ENCODE data around the gene PRKCB. TPM values are rescaled to one million over a fixed set of nuclear protein-coding genes. Genes with fewer than 3 reads are reported as not detected.
A peak's percentile ranks its signal among the peaks of the same experiment; 100 is the strongest.

The PRKCB gene
- total and polyA plus RNA-seq, 2 experiments from 2014 or later = 0.70 to 0.92 TPM

DNA sequence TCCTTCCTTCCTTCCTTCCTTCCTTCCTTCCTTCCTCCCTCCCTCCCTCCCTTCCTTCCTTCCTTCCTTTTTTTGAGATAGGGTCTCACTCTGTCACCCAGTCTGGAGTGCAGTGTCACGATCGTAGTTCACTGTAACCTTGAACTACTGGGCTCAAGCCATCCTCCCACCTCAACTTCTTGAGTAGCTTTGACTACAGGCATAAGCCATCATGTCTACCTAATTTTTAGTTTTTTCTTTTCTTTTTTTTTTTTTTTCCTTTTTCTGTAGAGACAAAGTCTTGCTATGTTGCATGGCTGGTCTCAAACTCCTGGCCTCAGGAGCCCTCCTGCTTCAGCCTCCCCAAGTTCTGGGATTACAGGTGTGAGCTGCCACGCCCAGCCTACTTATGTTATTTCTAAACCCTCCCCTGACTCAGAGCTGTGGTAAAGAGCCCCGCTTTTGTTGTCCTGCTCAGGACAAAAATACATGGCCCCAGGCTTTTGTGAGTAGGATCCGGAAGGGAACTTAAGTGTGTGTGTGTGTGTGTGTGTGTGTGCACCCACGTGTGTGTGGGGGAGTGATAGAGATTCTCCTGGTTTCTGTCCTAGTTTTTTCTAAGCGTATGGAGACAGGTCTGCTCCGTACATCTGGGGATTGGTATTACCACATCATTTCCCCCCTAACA is 67.1 kb downstream of the PRKCB start:
- DNase-seq (ENCODE audit: low spot score) = no peak
- Histone ChIP-seq H3K27ac (no peak overlapping the region), H3K9me2 (replicated peaks; ENCODE audit: insufficient read depth) (no peaks in the 10 kb centered on the region), H3K4me1 (ENCODE audit: insufficient read depth) (peaks cover 8% of the 10 kb centered on the region), H4K20me1 (ENCODE audit: insufficient read depth, poor library complexity, severe bottlenecking) (no peaks in the 10 kb centered on the region), H3K27me3 (no peaks in the 10 kb centered on the region), H3K4me3 (no peak overlapping the region), H3K79me2 (no peaks in the 10 kb centered on the region), H3K36me3 (replicated peaks; ENCODE audit: insufficient read depth, low read depth) (no peaks in the 10 kb centered on the region), H3K4me2 (no peak overlapping the region), H3K9me3 (ENCODE audit: low read depth) (no peaks in the 10 kb centered on the region), H2AFZ (no peak overlapping the region)
- 63% methylated on average over 8 of the region's 8 CpGs for WGBS (ENCODE audit: low lambda C conversion rate, missing lambda C conversion rate)
- TF ChIP-seq EZH2 (IDR thresholded peaks at IDR 0.05; ENCODE audit: borderline replicate concordance) (no peak), EZH2phosphoT487 (IDR thresholded peaks at IDR 0.05; ENCODE audit: low read depth, severe bottlenecking, unreplicated experiment) (no peak)
- TF ChIP-seq, protein P1, sequence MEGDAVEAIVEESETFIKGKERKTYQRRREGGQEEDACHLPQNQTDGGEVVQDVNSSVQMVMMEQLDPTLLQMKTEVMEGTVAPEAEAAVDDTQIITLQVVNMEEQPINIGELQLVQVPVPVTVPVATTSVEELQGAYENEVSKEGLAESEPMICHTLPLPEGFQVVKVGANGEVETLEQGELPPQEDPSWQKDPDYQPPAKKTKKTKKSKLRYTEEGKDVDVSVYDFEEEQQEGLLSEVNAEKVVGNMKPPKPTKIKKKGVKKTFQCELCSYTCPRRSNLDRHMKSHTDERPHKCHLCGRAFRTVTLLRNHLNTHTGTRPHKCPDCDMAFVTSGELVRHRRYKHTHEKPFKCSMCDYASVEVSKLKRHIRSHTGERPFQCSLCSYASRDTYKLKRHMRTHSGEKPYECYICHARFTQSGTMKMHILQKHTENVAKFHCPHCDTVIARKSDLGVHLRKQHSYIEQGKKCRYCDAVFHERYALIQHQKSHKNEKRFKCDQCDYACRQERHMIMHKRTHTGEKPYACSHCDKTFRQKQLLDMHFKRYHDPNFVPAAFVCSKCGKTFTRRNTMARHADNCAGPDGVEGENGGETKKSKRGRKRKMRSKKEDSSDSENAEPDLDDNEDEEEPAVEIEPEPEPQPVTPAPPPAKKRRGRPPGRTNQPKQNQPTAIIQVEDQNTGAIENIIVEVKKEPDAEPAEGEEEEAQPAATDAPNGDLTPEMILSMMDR (IDR thresholded peaks at IDR 0.05; ENCODE audit: poor library complexity) = no peak

DNA sequence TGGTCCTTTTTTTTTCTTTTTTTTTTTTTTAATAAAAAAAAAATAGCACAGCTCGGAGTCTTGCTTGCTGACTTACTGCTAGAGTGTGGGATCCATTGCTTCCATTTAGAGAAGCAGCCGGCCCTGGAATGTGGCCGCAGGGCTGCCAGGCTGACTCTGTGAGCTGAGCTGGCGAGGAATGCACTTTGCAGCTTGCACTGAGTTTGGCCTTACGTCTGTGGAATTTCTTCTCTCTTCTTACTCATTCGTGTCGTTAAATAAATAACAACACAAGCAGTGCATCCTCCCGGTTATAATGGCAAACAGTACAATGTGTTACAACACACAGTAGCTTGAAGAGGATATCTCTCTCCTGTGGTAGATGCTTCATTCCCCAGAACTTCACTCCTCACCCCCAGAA is 69.2 kb downstream of the PRKCB start:
- 15% methylated on average over 7 of the region's 8 CpGs for WGBS (ENCODE audit: low lambda C conversion rate, missing lambda C conversion rate)
- peak; percentile 80 for DNase-seq (ENCODE audit: low spot score)

DNA sequence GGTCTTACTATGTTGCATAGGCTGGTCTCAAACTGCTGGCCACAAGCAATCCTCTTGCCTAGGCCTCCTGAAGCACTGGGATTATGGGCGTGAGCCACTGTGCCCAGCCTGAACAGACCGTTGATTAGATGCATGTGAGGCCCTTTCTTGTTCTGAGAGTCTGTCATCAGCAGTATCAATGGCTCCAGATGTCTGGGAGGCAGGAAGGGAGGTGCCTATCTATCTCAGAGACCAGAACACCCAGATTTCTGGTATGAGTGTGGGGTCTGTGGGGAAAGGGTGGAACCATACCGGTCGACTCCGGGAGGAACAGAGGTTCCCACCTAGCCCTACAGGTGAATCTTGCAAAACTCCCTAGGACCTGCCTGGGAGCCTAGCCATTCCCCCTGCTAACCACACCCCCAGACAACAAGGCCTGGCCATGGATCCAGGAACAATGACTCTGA is 71.7 kb downstream of the PRKCB start:
- no peaks in the 10 kb centered on the region for H3K27me3 ChIP-seq
- no peak overlapping the region for H3K4me2 ChIP-seq

More for the DNA sequence above, 69.2 kb downstream of the PRKCB start:
- no peaks in the 10 kb centered on the region for H3K9me3 ChIP-seq (ENCODE audit: low read depth)
- H3K79me2 ChIP-seq = no peaks in the 10 kb centered on the region
- TF ChIP-seq EZH2 (IDR thresholded peaks at IDR 0.05; ENCODE audit: borderline replicate concordance) = no peak
- TF ChIP-seq EZH2phosphoT487 (IDR thresholded peaks at IDR 0.05; ENCODE audit: low read depth, severe bottlenecking, unreplicated experiment) = no peak
- TF ChIP-seq, protein P1 (IDR thresholded peaks at IDR 0.05; ENCODE audit: poor library complexity) = no peak
- no peaks in the 10 kb centered on the region for H3K27me3 ChIP-seq
- H3K36me3 ChIP-seq (replicated peaks; ENCODE audit: insufficient read depth, low read depth) = no peaks in the 10 kb centered on the region
- H3K4me3 ChIP-seq = no peak overlapping the region
- H3K27ac ChIP-seq = peak overlapping the region; percentile 25
- H3K9me2 ChIP-seq (replicated peaks; ENCODE audit: insufficient read depth) = no peaks in the 10 kb centered on the region
- no peak overlapping the region for H2AFZ ChIP-seq
- no peak overlapping the region for H3K4me2 ChIP-seq
- no peaks in the 10 kb centered on the region for H4K20me1 ChIP-seq (ENCODE audit: insufficient read depth, poor library complexity, severe bottlenecking)
- H3K4me1 ChIP-seq (ENCODE audit: insufficient read depth) = peaks cover 8% of the 10 kb centered on the region

More for the DNA sequence above, 71.7 kb downstream of the PRKCB start:
- Histone ChIP-seq H3K9me3 (ENCODE audit: low read depth) (no peaks in the 10 kb centered on the region), H3K79me2 (no peaks in the 10 kb centered on the region), H2AFZ (no peak overlapping the region), H3K4me1 (ENCODE audit: insufficient read depth) (peaks cover 8% of the 10 kb centered on the region), H3K9me2 (replicated peaks; ENCODE audit: insufficient read depth) (no peaks in the 10 kb centered on the region), H3K27ac (no peak overlapping the region), H3K4me3 (no peak overlapping the region), H4K20me1 (ENCODE audit: insufficient read depth, poor library complexity, severe bottlenecking) (no peaks in the 10 kb centered on the region), H3K36me3 (replicated peaks; ENCODE audit: insufficient read depth, low read depth) (no peaks in the 10 kb centered on the region)
- WGBS (ENCODE audit: low lambda C conversion rate, missing lambda C conversion rate) = 76% methylated on average over 4 of the region's 5 CpGs
- no peak for DNase-seq (ENCODE audit: low spot score)
- TF ChIP-seq, protein P1 (IDR thresholded peaks at IDR 0.05; ENCODE audit: poor library complexity) = no peak
- TF ChIP-seq EZH2 (IDR thresholded peaks at IDR 0.05; ENCODE audit: borderline replicate concordance) (no peak), EZH2phosphoT487 (IDR thresholded peaks at IDR 0.05; ENCODE audit: low read depth, severe bottlenecking, unreplicated experiment) (no peak)
